Globus pallidus (tissue), 1 donor: ENCODE results near the gene SCNN1B.

ENCODE experiments used
- DNase-seq: peaks from one replicate; pipeline ENCODE4 v3.0.0-alpha.2; 2015; ENCODE audit warnings: low spot score

SCNN1B gene

DNA sequence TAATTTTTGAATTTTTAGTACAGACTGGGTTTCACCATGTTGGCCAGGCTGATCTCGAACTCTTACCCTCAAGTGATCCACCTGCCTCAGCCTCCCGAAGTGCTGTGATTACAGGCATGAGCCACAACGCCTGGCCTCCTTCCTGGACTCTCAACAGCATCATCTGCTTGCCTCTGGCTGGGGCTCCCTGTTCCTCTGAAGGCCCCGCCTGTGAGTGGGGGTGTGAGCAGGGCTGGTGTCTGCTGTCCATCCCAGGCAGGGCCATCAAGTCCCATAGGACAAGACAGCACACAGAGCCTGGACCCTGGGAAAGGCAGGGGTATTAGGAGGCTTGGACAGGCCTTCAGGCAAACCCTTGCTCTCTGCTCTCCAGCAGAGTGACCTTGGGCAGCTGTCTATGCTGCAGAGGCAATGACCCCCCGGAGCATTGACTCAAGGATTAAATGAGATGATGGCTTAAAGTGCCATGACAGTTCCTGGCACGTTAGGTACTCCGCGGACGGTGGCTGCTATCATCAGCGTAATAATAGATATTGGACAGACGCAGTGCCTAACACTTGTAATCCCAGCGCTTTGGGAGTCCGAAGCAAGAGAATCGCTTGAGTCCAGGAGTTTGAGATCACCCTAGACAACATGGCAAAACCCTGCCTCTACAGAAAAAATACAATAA is 19.2 kb downstream of the SCNN1B start:
- no peak for DNase-seq

DNA sequence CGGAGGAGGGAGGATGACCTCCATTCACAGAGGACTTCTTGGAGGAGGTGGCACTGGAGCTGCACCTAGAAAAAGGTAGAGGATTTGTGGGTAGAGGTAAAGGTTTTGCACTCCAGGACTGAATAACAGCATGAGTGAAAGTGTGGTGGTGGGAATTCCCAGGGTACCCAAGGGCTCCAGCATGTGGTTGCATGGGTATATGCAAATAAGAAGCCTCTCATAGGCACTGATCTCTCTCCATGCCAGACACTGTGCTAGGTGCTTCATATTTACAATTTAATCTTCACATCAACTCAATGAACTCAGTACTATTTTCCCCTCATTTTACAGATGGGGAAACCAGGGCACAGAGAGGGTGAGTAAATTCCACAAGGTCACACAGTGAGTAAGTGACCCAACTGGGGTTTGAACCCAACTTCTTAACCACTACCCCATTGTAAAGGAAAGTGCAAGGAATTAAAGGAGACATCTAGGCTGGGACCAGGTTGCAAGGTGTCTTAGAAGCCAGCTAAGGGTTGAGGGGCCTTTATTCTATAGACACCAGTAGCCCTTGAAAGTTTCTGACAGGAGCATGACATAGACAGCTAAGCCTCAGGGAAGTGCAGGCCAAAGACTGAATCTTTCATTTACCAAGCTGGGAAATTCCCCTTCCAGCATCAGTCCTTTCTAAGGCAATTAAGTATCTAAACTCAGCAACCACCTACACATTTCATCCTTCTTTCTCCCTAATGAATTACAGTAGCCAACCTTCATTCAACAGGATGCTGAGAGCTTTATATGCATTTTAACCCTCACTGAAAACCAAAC is 21.3 kb downstream of the SCNN1B start:
- no peak for DNase-seq

DNA sequence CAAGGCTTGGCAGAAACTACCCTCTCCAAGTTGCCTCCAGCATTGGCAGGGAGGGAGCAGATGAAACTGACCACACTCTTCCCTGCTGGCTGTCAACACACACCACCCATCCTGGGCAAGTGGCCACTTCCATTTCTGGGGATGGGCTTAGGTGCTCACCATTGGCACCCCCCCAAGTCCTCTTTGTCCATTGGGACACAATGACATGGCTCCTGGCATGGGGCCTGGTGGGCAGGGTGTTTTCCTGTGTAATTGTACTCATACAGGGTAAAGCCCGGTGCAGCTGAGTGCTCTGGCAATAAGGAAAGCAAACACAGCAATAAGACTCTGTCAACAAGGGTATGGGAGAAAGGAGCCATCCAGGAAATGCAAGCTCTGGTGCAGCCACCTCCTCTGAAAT is 22.6 kb downstream of the SCNN1B start:
- DNase-seq, result no peak

DNA sequence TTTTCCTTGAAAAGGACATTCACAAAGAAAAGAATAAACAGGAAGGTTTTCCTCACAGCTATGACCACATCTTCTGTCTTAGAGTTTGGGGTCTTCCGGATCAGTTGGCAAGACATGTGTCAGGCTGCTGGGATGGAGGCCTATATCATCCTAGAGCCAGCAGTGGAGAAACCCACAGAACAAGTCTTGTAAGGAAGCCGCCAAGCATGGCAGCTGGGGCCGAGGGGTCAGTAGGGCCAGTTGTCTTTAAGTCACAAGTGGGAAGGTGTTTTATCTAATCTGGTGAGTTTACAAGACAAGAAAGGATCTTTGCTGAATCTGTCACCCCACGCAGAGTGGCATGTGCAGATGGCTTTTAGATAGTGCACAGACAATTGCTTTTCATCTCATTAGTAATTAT is 25.7 kb downstream of the SCNN1B start:
- no peak for DNase-seq

DNA sequence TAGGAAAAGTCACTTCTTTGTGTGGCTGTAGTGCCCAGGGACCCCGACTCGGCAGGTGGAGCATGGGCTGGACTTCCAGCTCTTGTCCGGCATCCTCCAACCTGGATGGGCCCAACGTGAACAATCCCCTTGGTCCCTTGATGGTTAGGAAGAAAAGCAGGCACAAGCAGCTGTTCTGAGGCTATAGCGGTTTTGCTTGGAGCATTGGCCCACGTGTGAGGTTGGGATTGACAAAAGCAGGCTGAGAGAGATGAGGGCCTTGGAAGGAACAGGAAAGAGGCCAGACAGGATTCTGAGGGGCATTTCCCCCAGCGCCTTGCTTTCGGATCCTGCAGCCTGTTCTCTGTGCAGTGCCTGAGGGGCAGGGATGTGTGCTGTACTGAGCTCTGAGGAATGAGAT is 28.1 kb downstream of the SCNN1B start:
- DNase-seq, result no peak

DNA sequence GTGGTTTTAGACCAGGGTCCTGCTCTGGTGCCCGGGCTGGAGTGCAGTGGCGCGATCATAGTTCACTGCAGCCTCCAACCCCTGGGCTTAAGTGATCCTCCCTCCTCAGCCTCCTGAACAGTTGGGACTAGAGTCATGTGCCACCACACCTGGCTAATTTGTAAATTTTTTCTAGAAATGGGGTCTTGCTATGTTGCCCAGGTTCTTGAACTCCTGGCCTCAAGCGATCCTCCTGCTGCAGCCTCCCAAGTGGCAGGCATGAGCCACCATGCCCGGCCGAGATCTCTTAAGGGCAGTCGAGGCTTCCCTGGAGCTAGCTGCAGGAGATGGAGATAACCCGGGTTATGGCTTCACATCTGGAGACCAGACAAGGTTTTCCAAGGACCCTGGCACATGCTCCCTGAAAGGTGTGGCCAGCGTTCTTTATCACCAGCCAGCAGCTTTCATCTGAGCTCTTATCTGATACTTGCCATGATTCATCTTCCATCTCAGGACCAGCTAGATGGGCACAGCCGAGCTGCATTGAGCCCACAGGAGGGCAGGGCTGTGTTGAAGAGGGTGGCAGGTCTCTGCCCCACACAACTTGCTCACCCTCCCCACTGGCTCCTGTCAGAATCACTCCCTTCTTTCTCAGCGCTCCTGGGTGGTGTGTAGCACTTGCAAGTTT is 28.6 kb downstream of the SCNN1B start:
- no peak for DNase-seq

DNA sequence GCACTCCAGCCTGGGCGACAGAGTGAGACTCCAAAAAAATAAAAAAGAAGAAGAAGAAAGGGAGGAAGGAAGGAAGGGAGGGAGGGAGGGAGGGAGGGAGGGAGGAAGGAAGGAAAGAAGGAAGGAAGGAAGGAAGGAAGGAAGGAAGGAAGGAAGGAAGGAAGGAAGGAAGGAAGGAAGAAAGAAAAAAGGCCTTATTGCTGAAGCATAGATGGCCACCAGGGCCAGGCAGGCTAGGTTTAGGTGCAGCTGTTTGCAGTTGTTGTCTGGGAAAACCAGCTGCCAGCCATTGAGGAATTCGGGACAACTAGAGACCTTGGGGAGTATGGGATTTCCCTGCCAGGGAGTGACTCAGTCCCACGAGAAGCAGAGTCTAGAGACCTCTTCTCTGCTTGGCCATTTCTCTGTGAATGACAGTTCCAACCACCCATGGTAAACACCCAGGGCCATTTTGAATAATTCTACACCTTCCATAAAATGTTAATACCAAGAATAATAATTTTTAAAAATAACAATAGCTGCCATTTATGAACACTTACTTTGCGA is 31.0 kb downstream of the SCNN1B start:
- no peak for DNase-seq

DNA sequence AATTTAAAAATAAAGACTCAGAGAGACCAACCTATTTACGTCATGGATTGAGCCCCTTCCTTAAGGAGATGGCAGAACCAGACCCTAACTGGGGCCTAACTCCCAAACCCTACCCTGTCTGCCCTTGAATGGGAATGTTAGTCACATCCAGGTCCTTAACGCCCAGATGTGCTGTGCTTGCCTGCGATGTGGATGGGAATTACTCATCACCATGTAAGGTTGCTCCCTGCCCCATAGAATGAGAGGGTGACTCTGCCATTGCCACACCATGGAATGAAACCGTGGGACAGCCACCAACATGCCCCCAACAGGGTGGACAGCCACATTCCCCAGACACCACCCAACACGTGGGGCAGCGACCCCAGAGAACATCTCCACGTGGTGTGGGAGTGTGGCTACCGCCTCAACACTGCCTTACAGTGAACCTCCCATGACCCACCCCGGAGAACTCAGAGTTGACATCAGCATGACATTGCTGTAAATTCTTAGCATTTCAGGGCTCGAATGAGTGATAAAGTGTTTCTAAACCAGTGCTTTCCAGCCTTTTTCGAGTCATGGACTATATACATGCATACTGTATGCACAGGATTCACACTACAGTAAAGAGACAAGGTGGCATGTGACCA is 31.8 kb downstream of the SCNN1B start:
- no peak for DNase-seq

DNA sequence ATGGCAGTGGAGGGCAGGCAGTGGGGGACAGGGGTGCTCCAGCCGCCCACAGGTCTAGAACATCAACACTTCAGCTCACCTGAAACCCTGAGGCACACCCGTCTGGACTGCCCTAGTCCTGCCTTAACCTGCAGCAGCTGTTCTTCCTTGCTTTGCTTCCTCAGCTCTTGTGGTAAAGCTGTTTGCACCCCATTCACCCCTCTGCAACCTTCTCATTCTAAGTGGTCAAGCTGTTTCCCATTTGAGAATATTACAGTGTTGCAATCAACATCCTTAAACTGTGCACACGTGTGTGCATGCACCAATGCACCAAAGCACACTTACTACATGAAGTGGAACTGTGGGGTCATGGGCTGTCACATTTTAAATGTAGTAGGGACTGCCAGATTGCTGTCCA is 32.4 kb downstream of the SCNN1B start:
- no peak for DNase-seq

DNA sequence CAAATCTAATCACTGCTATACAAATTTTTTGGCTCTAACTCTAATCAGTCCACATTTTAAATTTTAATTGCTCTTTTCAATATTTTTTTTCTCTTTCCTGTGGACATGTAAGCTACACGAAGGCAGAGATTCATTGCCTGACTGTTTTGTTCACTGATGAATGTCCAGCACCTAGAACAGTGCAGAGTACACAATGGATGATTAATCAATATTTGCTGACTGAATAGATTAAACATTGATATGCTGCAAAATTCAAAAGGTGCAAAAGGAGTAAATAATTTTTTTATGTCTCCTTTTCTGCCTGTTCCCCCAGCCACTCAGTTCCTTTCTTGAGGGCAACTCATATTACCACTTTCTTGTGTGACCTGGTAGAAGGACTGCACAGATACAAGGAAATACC is 32.8 kb downstream of the SCNN1B start:
- no peak for DNase-seq

DNA sequence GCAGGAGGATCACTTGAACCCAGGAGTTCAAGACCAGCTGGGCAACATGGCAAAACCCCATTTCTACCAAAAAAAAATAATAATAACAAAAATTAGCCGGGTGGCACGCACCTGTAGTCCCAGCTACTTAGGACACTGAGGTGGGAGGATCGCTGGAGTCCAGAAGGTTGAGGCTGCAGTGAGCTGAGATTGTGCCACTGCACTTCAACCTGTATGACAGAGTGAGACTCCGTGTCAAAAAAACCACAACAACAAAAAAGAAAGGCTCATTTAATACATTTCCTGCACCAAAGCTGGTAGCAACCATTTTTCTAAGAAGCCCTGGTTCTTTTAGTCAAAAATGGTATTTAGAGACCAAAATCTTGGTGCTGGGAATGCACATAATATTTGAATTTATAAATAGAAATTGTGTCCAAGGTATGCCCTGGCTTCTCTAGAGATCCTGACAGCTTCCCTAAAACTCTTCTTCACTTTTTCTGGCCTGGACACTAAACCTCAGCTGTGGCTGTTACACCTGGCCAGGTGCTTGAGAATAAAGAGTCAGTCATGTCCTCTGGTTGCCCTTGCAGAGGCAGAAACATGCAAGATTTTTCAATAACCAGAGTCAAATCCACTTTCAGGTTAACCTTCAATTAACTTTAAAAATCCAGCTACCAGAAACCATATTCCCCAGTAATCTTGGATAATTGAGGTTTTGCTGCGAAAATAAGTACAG is 35.9 kb downstream of the SCNN1B start:
- no peak for DNase-seq

DNA sequence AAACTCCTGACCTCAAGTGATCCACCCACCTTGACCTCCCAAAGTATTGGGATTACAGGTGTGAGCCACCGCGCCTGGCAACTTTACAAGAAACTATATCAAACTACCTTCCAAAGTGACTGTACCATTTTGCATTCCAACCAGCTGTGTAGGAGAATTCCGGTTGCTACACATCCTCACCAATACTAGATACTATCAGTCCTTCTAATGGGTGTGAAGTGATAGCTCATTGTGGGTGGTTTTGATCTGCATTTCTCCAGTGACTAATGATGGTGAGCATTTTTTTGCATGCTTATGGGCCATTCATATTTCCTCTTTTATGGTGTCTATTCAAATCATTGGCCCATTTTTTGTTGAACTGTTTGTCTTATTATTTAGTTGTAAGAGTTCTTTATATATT is 37.7 kb downstream of the SCNN1B start:
- no peak for DNase-seq

DNA sequence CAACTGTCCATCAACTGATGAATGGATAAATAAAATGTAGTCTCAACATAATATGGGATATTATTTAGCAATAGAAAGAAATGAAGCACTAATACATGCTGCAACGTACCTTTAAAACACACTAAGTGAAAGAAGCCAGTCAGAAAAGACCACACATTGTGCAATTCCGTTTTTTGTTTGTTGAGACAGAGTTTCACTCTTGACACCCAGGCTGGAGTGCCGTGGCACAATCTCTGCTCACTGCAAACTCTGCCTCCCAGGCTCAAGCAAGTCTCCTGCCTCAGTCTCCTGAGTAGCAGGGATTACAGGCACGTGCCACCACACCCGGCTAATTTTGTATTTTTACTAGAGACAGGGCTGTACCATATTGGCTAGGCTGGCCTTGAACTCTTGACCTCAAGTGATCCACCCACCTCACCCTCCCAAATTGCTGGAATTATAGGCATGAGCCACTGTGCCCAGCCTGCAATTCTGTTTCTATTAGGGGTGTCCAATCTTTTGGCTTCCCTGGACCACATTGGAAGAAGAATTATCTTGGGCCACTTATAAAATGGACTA is 40.1 kb downstream of the SCNN1B start:
- DNase-seq, result no peak

DNA sequence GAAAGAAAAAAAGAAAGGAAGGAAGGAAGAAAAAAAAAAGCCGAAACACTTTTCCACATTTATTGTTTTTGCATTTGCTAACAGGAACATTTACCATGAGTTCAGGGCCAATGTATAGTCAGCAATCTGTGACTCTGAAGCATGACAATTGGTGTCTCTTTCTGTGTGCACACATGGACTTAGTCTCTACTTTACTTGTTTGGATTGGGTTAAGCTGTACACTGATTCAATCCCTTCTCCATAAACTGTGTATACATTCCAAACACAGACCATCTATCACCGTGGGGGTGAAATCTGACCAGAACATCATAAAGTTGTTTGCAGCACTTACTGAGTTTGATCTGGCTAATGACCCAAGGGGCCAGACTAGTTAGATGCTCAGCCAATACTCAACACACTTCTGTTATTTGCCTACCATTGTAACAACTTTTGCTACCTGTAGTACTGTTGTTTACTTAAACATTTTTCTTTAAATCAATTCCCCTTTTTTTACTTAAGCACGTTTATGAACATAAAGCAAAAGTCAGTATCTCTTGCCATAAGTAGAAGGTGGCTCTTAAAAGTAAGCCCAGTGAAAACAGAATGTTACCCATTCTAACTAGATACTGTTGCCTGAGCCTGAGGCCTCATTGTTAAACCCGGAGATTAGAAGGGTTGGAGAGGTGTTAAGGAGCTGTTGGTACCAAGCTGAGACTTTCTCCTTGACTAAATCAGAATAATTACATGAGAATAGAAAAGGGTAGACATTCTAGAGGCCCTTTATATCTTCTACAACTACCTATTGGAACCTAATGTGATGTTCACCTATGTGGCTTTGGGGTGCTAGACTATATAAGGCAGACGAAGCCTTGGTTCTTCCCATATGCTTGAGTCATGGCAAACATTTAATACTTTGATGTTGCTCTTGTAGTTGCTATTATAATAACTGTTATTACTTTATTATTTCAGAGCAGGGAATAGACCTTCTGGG is 41.8 kb downstream of the SCNN1B start:
- no peak for DNase-seq

DNA sequence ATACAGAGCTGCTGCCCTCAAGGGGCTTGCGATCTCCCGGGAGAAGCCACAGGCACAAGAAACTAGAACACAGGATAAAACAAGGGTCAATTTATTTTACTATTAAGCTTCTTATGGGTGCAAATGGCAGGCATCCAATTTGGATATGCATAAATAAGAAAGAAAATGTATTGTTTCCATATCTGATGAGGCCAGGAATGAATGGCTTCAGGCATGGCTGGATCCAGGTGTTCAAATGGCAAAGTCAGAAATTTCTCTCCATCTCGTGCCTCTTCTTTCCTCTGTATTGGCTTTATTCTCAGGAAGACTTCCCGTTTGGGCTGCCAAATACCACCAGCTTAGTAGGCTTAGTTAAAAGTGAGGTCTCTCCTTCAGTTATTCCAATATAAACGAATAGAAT is 43.1 kb downstream of the SCNN1B start:
- DNase-seq, result no peak

DNA sequence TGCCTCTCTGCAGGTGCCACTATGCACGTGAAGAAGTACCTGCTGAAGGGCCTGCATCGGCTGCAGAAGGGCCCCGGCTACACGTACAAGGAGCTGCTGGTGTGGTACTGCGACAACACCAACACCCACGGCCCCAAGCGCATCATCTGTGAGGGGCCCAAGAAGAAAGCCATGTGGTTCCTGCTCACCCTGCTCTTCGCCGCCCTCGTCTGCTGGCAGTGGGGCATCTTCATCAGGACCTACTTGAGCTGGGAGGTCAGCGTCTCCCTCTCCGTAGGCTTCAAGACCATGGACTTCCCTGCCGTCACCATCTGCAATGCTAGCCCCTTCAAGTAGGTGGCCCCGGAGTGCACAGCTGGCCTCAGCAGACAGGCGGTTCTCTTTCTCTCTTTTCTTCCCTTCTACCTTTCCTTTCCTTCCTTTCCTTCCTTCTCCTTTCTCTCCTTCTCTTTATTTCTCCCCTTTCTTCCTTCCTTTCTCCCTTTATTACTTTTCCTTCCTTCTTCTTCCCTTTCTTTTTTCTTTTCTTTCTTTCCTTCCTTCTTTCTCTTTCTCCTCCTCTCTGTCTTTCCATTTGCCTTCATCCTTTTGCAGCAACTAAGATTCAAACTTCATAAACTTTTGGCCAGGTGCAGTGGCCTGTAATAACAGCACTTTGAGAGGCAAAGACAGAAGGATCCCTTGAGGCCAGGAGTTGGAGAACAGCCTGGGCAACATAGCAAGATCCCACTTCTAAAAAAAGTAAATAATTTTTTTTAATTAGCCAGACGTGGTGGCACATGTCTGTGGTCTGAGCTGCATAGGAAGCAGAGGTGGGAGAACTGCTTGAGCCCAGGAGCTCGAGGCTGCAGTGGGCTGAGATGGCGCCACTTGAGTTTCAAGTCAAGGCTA is 46.7 kb downstream of the SCNN1B start:
- DNase-seq, result no peak

DNA sequence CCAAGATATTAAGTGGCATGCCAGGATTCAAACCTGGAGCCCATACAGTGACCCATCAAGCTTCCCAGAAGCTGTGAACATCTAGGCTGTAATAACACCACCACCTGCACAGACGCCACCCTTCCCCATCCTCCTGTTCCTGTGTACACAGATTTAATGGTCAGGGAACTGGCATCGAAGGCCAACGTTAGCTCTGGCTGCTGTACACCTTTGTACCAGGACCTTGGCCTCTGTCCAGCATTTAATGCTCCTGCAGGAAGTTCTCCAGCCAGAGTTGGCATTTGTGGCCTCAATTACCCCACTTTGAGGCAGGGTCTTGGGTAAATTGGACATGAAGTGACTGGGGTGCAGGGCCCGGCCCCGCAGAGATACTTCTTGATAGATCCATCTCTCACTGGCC is 49.3 kb downstream of the SCNN1B start:
- no peak for DNase-seq

DNA sequence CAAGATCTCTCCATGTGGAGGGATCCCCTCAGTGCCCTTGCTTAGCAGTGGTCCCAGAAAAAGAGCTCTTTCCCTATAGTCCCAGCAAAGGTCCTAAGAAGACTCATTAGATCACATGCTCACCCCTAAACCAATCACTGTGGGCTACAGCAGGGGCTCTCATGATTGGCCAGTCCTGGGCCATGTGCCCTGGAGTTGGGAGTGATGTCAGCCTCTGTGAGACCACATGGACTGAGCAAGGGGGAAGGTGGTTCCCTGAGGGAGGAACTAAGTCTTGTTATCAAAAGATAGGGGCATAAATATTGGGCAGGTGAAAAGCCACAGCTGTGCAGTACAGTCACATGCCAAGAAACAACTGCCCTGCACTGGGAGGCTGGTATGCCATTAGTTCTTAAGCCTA is 51.3 kb downstream of the SCNN1B start:
- no peak for DNase-seq

DNA sequence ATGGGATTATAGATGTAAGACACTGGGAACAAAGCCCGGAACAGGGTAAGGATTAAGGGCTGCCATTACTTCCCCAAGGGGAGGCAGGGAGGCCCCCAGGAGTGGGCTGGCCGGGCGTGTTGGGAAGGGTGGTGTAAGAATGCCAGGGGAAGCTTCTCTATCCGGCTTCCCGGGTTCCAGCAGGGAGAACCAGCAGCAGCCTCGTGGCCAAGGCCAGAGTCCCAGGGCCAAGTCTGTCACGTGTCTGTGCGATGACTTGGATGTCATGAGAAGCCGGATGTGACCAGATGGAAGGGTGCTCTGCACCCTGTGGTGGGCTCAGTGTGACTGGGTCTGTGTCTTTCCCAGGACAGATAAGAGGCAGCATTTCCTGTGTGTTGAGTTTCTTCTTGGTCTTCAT is 52.1 kb downstream of the SCNN1B start:
- DNase-seq, result no peak
